HG03439 (cell line): ENCODE results near the gene PEA15.

Experiments
- ATAC-seq: cut with Tn5 transposase; IDR thresholded peaks from one replicate; pipeline ENCODE4 v1.9.1; 2021; ENCODE audit warnings: mild to moderate bottlenecking, moderate library complexity; ENCODE audit not compliant: unreplicated experiment

PEA15 gene

DNA sequence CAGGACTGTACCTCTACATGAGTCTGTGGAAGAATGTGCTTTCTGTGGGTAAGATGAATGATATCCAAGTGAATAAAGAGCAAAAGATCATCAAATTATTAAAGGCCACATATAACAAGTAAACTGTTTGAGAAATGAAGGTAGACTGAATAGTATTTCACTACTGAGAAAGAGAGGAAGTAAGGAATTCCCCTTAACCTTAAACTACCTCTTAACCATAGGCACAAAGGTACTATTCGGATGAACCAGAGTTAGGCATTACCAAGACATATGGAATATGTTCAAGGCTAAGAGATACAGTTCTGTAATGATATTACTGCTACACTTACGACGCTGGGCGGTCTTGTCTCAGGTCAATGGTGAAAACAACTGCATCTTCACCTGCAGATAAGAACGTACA, 31.6 kb downstream of the PEA15 start:
- no peak for ATAC-seq

DNA sequence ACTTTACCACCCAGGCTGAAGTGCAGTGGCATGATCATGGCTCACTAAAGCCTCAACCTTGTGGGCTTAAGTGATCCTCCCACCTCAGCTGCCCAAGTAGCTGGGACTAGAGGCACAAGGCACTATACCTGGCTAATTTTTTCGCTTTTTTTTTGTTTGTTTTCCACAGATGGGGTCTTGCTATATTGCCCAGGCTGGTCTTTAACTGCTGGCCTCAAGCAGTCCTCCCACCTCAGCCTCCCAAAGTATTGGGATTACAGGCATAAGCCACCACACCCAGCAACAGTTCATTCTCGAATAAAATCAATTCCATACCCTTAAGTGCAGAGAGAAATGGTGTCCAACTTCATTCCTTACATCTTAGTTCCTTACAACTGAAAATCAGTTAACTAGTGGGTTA, 32.4 kb downstream of the PEA15 start:
- ATAC-seq: no peak

DNA sequence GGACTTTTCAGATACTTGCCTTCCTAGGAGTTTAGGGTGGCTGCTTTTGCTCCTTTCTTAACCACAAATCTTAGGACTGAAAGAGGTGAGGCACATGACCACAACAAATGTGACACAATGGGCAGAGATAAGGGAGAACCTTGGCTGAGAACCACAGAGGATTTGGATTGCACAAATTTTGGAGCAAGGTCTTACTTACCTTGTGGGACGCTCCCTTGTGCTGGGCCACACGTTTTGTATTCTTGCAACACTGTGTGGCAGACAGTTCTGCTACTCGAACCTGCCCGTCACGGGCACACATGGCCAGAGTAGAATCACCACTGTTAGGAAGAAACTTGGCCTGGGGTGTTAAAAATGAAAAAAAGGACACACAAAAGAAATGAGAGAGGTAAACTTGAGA, 33.2 kb downstream of the PEA15 start:
- ATAC-seq: no peak

DNA sequence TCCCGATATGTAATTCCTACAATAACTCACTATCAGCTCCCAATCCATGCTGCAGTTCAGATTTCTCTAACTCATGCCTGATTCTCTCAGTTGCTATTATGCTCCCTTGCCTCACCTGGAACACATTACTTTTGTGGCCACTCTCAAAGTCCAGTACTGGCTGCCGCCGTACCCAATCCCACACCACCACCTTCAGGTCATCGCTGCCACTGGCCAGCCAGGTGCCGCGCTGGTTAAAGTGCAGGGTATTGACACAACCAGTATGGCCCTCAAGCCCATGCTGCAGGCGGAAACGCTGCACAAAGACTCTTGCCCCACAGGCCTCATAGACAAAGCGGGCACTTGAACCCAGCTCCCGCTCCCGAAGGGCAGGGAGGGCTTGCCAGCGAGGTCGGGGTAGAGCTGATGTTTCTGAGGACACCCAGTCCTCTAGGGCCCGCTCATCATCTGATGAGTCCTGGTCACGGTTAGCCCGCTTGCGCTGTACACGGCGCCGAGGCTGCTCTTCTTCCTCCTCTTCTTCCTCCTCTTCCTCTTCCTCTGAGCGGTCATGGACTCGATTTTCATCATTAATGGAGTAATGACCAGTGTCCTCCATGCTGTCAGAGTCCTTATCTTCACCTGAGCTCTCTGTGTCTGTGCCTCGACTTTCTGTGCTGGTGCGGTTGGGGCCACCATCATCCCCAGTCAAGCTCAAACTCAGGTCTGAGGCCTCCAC, 34.6 kb downstream of the PEA15 start:
- ATAC-seq: no peak

DNA sequence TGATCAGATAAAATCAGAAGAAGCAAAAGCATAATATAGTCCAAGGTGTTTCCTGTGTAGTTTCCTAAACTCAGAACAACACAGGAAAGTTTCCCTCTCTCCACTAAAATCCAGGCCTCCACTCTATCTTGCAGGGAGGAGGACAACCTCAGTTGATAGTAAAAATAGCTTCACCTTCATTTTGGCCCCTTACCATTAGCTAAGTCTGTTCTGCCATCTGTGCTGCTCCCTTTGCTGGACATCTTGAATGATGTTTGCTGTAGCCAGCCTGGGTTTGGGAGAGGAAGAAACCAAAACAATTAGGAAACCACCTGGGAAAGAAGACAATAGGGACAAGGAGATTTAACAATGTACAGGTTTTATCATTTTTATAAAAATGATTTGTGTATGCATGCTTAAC, 38.6 kb downstream of the PEA15 start:
- ATAC-seq: no peak

DNA sequence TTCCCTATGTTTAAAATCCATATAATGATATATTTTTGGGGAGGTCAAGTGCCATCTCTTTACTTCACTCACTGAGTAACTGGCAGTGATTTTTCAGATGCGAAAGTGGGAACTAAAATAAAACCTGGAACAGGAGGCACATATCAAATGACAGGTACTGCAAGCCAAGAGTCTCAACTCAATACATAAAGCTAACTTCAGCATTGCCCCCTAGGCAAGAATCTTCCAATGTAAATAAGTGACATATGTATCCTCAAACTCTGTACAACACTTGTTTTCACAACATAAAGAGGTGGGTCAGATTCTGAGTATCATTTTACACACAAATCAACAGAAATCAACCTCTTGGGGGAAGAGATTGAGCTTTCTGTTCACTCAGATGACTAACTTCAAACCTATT, 39.0 kb downstream of the PEA15 start:
- no peak for ATAC-seq

DNA sequence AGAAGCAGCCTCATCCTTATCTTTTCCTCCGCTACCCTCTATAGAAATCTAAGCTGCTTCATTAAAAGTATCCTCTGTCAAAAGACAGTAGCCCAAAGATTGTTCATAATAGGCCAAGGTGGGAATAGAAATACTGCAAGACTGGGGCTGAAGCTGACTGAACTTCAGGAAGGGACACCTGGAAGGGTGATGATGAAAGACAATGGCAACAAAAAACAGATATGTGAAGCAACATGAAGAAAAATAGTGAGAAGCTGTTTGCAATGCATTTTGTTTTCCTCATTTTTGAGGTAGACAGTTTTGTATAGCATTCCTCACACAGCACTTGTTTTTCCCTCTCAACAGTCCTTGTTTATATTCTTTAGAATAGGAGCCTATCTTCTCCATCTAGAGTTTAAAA, 40.2 kb downstream of the PEA15 start:
- ATAC-seq: no peak

DNA sequence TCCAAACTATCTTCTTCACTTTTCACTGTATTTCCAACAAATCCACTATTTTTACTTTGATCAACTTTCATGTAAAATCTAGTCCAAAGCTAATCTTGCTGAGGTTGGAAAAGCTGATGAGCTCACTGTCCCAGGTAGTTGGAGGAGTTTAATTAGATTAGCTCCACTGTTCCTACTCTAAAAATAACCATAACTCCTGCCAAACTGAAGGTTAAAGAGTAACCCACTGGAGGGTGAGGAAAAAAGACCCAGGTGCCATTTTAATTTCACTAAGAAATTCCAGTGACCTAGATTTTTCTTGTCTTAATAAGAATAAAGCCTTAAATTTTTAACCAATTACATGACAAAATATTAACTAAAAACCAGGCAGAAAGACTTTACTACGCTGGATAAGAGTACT, 41.9 kb downstream of the PEA15 start:
- no peak for ATAC-seq

DNA sequence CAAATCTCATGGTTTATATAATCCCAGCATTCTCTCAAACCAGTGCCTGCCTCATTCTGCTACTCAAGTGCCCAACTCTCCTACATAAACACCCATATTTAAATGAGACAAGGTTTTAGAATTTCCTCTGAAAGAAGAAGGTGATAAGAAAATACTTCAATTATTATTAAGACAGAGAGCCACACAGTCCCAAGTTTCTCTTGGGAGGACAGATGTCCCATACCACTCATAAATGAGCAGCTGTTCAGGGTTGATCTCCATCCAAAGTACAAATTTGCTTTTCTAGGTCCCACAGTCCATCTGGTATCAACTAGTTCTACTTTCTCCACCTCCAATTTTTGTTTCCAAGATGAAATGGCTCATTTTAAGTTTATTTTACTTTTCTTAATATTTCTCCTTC, 45.8 kb downstream of the PEA15 start:
- ATAC-seq: no peak

DNA sequence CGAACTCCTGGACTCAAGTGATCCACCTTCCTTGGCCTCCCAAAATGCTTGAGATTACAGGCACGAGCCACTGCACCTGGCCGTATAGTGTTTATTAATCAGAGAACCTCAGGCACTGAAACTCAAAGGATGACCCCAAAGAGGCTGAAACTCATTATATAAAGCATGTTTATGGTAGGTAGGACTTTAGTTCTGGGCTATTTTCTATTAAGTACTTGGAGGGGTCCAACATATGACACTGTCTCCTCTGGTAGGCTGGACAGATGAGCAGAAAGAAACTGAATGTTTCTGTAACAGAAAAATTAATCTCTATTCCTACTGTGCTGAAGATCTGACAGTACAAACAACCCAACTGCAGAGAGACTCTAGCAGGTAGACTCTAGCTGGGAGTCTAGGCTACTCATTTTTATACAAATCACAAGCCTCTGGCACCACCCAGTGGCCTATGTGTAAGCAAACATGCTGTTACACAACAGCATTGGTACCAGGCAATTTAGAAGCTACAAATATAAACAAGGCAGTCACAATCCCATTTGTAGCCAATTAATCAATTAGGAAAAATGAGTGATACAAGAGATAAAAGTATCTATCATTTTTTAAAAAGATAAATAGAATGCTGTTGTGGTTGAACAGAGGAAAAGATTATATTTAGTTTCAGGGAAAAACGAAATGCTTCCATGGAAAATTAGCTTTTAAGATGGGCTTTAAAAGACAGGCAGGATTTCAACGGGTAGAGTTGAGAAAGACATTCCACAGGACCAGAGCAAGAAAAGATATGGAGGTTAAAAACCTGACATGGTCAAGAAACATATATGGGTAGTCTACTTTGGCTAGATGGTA, 46.7 kb downstream of the PEA15 start:
- no peak for ATAC-seq

DNA sequence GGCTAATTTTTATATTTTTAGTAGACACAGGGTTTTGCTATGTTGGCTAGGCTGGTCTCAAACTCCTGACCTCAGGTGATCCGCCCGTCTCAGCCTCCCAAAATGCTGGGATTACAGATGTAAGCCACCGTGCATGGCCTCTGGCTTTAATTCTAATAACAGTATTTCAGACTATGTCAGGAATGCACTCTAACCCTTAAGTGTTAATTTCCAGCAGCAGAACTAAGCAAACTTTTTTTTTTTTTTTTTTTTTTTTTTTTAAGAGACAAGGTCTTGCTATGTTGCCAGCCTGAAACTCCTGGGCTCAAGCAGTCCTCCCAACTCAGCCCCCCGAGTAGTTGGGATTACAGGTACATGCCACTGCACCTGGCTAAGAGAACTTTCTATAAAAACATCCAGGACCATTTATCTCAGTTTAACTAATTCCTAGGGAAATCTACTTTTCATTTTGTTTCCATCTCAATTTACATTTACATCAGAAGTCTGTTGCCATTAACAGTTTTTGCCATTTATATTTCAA, 50.7 kb downstream of the PEA15 start:
- ATAC-seq: no peak

DNA sequence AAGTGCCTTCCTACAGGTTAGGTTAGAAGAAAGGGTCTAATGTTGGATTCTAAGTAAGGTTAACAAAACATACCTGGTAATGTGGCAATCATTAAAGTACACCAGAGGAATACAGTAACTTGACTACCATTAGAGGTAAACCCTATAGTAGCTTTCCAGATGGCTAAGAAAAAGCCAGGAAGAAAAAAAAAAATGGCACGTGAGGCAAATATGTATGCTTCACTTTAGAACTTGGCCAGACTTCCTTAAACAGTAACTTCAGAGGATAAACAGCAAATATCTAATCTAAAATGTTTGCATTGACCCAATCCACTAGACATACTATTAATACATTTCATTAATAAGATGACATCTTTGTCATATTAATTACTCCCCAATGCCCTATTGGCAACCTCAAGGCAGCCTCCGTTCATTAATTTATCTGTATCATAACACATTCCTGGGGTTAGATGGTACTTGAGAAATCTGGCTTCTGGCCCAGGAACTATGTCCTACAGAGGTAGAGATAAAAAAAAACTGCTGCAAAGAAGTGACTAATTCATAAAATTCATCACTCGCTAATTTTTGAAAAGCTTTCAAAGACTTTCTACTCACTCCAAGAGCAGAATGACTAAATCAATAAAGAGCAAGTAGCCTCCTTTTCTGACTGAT, 51.3 kb downstream of the PEA15 start:
- ATAC-seq: no peak

DNA sequence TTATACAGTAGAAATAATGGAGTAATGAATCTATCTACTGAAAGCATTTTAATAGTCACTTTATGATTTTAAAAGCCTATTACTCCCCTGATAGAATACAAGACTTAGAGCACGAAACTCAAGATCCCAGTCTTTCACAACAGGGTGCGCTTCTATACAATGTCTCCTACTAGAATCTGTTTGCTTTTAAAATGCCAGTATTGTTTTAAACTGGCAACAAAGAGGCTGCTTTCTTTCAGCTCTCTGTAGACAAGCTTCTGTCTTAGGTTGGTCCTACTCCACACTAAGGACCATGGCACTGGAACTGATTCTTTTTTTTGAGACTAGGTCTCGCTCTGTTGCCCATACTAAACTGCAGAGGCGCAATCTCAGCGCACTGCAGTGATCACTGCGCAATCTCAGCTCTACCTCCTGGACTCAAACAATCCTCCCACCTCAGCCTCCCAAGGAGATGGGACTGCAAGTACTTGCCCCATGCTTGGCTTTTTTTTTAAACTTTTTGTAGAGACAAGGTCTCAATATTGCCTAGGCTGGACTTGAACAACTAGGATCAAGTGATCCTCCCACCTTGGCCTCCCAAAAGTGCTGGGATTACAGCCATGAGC, 52.3 kb downstream of the PEA15 start:
- no peak for ATAC-seq

DNA sequence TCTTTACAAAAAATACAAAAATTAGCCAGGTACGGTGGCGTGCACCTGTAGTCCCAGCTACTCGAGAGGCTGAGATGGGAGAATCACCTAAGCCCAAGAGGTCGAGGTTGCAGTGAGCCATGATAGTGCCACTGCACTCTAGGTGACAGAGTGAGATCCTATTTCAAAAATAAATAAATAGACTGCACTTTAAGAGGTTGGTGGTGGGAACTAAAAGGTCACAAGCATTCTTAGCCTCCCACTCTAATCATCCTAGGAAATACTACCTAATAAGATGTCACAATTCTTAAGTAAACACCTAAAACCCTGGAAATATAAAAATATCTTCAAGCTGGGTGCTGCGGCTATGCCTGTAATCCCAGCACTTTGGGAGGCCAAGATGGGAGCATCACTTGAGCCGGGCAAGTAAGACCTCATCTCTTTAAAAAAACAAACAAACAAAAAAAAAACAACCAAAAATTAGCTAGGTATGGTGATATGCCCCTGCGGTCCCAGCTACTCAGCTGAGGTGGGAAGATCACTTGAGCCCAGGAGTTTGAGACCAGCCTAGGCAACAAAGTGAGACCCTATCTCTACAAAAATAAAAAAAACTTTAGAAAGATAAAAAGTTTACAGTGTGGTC, 53.1 kb downstream of the PEA15 start:
- no peak for ATAC-seq

DNA sequence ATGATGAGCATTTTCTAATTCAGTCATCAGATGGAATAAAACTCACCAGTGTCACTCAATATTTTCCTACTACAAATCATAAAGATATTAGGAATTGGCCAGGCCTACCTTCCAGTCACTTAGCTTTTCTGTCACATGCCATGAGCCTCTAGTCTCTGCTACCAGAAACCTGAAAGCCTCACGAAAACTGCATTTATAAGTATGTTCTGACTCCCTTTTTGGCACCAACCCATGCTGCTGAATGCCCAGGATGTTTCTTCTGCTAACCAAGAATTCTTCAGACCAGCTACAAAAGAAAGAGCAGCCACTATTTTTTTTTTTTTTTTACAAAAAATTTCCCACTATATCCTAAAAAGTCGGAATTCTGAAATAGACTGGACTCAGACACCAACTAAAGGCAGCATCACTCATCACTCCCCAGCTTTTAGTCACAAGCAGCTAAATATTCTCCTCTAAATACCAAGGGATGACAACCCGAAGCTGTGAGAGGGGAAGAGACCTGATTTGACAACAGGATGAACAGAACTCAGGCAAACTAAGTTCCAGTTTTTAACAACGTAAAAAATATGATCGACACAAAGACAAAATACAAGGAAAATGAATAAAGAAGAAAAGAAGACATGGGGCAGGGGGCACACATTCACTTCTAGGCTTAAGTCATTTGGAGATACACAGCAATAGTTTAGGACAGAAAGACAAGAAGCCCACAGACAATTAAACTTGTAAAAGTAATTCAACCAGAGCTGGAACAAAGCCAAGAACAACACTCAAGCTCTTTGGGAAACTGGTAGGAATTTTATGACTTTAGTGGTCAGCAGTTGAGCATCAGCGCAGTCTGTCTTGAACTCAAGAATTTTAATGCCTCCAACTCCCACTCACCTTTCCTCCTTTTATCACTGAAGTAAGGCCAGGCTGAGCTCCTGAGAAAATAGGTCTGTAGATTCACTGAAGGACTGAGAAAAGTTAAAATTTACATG, 55.5 kb downstream of the PEA15 start:
- no peak for ATAC-seq

DNA sequence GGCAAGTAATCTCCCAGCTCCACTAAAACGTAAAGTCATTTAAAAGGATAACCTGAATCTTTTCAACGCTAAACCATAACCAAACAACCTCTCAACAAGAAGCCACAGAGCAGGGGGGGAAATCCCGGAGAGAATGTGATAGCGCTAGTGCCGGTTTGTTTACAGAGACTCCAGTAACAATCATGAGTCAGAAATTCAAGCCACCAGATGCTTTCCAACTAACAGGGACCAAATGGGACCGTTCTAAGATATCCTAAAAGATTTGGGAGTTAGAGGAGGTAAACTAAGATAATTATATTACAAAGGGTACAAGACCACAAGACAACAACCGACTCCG, 56.3 kb downstream of the PEA15 start:
- peak; percentile 43 for ATAC-seq

DNA sequence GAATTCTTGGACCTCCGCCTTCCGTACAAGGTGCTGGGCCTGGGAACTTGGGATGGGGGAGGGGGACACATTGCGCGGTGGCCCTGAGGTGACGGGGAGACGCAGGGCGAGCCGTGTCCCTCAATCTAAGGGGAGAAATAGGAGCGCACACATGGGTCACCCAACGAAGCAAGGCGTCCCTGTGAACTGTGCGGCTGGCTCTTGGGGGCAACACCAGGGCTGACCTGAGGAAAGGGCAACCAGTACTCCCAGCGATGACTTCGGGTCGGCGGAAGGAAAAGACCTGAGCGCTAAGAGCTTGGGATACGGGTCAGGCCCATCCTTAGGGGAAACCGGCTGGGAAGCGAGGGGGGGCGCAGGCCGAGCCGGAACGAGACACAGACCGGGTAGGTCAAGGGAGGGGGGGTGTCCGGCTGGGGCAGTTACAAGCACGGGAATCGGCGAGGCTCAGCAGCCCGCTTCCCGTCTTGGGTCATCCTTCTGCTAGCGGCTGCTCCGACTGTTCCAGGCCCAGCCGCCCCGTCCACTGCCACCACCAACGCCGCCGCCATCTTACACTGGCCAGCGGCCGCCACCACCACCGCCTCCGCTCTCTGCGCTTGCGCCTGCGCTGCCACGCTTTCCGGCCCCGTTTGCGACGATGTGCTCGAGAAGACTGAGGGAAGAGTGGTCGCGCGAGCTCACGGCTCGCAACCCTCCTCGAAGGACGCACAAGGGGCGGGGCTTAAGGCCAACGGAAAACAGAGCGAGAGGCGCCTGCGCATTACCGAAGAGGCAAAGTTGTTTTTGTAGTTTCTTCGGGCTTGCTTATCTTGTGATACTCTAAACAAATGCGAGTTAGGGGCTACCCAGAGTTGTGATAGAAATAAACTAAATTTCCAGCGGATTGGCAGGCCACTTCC, 57.0 kb downstream of the PEA15 start, which contains the start of gene DCAF8:
Gene DCAF8 (minus strand): TSS at position 657 of the 902 bp plus-strand sequence. CDS start 18,541 bp downstream, outside the sequence.
- ATAC-seq: peak; percentile 76

DNA sequence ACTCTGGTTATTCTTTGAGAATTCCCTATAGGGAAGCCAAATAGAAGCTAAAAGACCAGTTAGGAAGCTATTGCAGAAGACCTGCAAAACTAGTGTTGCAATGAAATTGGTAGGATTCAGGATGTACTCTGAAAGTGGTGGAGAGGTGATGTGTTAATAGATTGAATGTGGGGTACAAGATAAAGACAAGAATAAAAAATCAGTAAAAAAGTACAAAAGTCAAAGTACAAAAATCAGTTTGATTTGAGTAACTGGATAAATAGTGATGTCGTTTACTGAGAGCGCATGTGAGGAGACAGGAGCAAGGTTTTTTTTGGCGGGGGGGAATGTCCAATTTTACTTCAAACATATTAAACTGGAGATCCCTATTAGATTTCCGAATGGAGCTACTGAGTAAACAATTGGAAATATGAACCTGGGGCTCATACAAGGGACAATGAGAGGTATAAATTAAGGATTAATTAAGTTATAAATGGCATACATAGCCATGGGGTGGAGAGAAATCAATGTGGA, 59.7 kb downstream of the PEA15 start:
- ATAC-seq: no peak
